Natural killer cell treated with Interleukin-12 subunit alpha and Interleukin-12 subunit beta and Interleukin-15 and Interleukin-18, amount 100 ng/mL, for 72 hours (primary cell): ENCODE measurements around the gene DLGAP1. TPM values are rescaled to one million over a fixed set of nuclear protein-coding genes. Genes with fewer than 3 reads are reported as not detected.
"Not testable (repeated sequence)": the region's sequence is repeated elsewhere in the genome, so short reads cannot be mapped to it uniquely, and the experiment has no call there.

Experiments used
- ATAC-seq, 2 donors: fragments of 150-1000 bp; cut with Tn5 transposase in 1 of 2; sonication (Bioruptor Pico), chemical (Tn5 transposase) in 1 of 2; 2 replicates each; pipeline ENCODE4 v1.10.0; 2021
- DNase-seq: peaks from one replicate; pipeline ENCODE4 v3.0.0; 2022; ENCODE audit warnings: low spot score
- H3K27ac Mint-ChIP-seq, 2 donors: 1 replicate in 1 of 2; 2 replicates in 1 of 2; pipeline ENCODE4 v1.8.0; 2022; ENCODE audit warnings: mixed read lengths in 2 of 2, mild to moderate bottlenecking in 1 of 2, moderate library complexity in 1 of 2
- H3K27me3 Mint-ChIP-seq, 2 donors: 1 replicate in 1 of 2; 2 replicates in 1 of 2; pipeline ENCODE4 v1.8.0; 2022; ENCODE audit warnings: mixed read lengths in 2 of 2
- H3K36me3 Mint-ChIP-seq: one replicate; pipeline ENCODE4 v1.8.0; 2022; ENCODE audit warnings: mixed read lengths
- H3K4me1 Mint-ChIP-seq, 2 donors: 1 replicate in 1 of 2; 2 replicates in 1 of 2; pipeline ENCODE4 v1.8.0; 2022; ENCODE audit warnings: low read depth in 2 of 2, mixed read lengths in 2 of 2, mild to moderate bottlenecking in 1 of 2
- H3K4me3 Mint-ChIP-seq: one replicate; pipeline ENCODE4 v1.8.0; 2022; ENCODE audit warnings: mixed read lengths
- H3K9me3 Mint-ChIP-seq: 2 replicates; pipeline ENCODE4 v1.8.0; 2022; ENCODE audit warnings: mixed read lengths
- total RNA-seq, 2 donors: library from RNA; stranded (reverse); gene quantifications; one replicate each; pipeline ENCODE4 v1.2.3, GENCODE V29; 2022

Gene DLGAP1
- total RNA-seq, 2 donors from 2014 or later: not detected

DNA sequence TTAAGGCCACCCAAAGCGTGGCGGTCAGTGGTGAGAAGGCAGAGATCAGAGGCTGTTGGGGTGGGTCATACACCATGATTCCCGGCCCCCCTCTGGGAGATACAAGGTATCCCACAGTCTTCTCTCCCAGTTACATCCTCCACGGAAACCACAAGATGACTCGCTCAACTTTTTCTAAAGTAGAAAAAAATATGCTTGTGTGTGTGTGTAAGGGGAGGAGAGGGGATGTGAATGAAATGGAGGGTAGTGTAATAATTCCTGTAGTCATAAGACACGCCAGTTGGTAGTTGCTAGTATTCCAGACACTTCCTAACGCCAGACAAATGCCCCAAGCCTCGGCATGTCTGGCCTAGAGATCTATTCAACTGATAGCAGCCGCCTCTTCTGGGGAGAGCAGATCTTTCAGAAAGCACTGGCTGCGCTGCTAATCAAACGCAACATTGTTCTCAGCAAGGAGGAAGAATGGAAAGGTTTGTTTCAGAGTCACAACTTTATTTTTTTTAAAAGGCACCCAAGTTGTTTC is 861.7 kb downstream of the DLGAP1 start:
- Mint-ChIP-seq H3K27me3 (no peaks in the 10 kb centered on the region), H3K4me1 (peaks cover 49 to 54% of the 10 kb centered on the region in 2 donors), H3K36me3 (no peaks in the 10 kb centered on the region), H3K27ac (peak overlapping the region; percentile 94 to 95), H3K9me3 (no peaks in the 10 kb centered on the region), H3K4me3 (peak overlapping the region; percentile 82)
- ATAC-seq (peak in 1 of 2 donors; percentile 1), DNase-seq (no peak)

DNA sequence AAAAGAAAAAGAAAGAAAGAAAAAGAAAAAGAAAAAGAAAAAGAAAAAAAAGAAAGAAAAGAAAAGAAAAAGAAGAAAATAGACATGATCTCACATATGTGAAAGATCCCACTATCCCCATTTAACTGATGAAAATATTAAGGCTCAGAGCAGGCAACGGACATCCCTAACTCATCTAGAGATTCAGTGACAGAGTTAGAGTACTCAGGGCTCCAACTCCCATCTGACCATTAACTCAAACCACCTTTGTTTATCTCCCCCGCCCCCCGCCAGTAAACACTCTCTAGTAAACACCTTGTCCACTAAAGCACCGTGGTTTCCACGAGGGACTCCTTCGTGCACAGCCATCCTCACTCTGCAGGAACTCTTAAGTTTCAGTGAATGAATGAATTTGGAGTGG is 862.2 kb downstream of the DLGAP1 start:
- DNase-seq: no peak
- Mint-ChIP-seq H3K27ac (peak overlapping the region; percentile 94 to 95), H3K27me3 (no peaks in the 10 kb centered on the region), H3K9me3 (no peaks in the 10 kb centered on the region), H3K4me1 (peaks cover 49 to 54% of the 10 kb centered on the region in 2 donors), H3K4me3 (peak overlapping the region; percentile 82), H3K36me3 (no peaks in the 10 kb centered on the region)
- ATAC-seq: no peak

DNA sequence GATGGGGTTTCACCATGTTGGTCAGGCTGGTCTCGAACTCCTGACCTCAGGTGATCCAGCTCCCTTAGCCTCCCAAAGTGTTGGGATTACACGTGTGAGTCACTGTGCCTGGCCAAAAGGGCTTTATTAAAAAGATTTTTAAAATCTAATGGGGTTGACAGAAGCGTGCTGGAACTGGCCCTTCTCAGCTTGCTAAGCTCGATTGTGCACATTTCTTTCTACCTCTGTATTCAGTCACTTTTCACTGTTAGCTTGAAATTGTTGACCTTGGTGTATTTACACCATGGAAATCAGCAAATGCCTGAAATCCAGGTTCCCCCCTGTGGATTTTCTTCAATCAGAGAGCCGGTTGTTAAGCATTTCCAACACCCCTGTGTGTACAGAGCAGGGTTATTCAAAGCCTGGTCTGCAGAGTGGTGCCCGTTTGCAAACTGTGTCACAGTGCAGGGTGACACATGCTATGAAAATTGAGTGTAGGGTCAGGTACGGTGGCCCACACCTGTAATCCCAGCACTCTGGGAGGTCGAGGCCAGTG is 864.9 kb downstream of the DLGAP1 start:
- Mint-ChIP-seq H3K4me1 (peaks cover 37 to 46% of the 10 kb centered on the region in 2 donors), H3K27me3 (no peaks in the 10 kb centered on the region), H3K27ac (no peak overlapping the region), H3K36me3 (no peaks in the 10 kb centered on the region), H3K9me3 (no peaks in the 10 kb centered on the region), H3K4me3 (no peak overlapping the region)
- DNase-seq (no peak), ATAC-seq (no peak)

DNA sequence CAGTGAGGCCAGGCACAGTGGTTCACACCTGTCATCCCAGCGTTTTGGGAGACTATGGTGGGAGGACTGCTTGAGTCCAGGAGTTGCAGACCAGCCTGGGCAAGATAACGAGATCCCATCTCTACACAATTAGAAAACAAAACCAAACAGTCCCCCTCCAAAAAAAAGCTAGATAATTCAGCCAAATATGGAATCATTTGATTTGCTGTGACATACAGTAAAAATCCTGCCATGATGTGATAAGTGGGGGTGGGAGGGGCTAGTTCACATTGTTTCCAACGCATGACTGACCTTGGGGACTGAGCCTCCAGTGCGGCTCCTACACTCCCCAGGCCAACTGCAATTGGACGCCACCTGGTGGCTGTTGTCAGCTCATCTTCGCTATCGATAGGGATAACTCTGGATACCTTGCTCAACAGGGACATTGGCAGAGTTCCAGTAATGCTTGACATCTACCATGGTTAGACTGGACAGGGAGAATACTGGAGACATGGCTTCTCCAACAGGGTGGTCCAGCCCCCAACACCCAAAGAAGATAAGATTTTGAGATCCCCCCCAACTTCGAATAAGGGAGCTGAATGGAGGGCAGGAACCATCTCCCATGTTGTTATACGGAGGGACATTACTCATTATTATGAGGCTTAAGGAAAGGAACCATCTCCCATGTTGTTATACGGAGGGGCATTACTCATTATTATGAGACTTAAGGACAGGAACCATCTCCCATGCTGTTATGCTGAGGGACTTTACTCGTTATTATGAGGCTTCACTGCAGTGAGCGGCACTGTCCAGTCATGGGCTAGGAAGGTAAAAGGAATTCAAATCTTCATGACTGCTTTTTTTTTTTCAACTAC is 869.2 kb downstream of the DLGAP1 start:
- no peaks in the 10 kb centered on the region for H3K36me3 Mint-ChIP-seq
- H3K27ac Mint-ChIP-seq: peak overlapping the region; percentile 3 to 58
- DNase-seq (peak; percentile 79), ATAC-seq (peak; percentile 78 to 85)
- no peaks in the 10 kb centered on the region for H3K27me3 Mint-ChIP-seq
- H3K4me1 Mint-ChIP-seq: peaks cover 15 to 24% of the 10 kb centered on the region in 2 donors
- no peak overlapping the region for H3K4me3 Mint-ChIP-seq
- no peaks in the 10 kb centered on the region for H3K9me3 Mint-ChIP-seq

DNA sequence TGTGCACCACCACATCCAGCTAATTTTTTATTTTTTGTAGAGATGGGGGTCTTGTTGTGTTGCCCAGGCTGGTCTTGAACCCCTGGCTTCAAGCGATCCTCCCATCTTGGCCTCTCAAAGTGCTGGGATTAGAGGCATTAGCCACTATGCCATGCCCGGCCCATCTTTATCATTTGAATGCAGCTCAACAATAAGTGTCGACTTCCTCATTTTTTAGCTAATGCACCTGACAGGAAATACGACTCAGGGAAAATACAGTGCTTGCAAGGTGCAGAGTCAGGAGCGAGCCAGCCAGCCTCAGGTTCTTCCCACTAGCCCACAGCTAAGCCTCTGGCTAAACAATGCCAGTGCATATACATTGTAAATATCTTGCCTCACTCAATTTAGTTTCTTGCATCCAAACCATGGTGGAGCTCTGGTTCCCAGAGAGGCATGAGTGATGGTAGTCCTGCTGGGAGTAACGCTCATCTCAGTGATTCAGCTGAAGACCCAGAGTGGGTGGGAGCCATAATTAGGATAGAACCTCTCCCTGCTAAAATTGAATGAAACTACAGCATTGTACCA is 870.1 kb downstream of the DLGAP1 start:
- Mint-ChIP-seq H3K36me3 (no peaks in the 10 kb centered on the region), H3K9me3 (no peaks in the 10 kb centered on the region), H3K27me3 (no peaks in the 10 kb centered on the region), H3K4me1 (peaks cover 15 to 24% of the 10 kb centered on the region in 2 donors), H3K27ac (peak overlapping the region; percentile 3 to 33), H3K4me3 (no peak overlapping the region)
- ATAC-seq: no peak
- DNase-seq: no peak

DNA sequence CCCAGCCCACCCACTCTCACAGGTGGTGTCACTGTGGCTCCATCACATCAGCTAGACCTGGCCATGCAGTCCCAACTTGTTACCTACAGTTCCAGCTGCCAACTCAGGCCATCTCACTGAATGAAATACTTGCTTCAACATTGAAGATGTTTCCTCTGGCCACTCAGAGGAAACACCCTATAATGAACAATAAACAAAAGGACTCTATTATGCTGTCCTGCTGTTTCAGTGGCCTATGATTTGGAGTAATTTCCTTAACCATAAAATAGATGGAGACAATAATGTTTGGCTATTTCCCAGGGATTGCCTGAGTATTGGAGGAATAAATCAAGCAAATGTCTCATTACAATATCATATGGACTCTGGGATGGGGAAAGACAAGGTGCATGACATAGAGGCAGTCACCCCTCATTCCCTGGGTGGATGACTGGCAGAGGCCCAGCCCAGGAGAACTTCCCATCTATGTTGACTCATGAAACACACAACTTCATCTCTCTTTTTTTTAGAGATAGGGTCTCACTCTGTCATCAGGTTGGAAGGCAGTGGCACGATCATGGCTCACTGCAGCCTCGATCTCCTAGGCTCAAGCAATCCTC is 870.7 kb downstream of the DLGAP1 start:
- Mint-ChIP-seq H3K9me3 (no peaks in the 10 kb centered on the region), H3K4me3 (no peak overlapping the region), H3K36me3 (no peaks in the 10 kb centered on the region), H3K4me1 (peaks cover 15 to 24% of the 10 kb centered on the region in 2 donors), H3K27me3 (no peaks in the 10 kb centered on the region), H3K27ac (no peak overlapping the region)
- DNase-seq (no peak), ATAC-seq (no peak)

DNA sequence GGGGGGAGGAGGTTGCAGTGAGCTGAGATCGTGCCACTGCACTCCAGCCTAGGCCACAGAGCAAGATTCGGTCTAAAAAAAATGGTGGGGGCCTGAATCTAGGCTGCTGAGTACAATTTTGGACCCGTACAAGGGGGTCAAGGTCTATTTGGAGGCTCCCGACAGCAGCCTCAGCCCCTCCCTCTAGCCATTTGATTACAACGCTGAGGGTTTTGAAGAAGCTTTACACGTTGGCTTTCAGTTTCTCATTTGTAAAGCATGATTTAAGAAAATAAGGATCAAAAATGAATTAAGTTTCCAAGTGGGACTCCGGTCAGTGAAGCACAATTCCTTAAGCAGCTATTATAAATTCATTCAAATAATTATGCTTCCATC is 871.2 kb downstream of the DLGAP1 start:
- H3K27ac Mint-ChIP-seq: peak overlapping the region in 1 of 2 donors; percentile 31
- H3K4me3 Mint-ChIP-seq: no peak overlapping the region

DNA sequence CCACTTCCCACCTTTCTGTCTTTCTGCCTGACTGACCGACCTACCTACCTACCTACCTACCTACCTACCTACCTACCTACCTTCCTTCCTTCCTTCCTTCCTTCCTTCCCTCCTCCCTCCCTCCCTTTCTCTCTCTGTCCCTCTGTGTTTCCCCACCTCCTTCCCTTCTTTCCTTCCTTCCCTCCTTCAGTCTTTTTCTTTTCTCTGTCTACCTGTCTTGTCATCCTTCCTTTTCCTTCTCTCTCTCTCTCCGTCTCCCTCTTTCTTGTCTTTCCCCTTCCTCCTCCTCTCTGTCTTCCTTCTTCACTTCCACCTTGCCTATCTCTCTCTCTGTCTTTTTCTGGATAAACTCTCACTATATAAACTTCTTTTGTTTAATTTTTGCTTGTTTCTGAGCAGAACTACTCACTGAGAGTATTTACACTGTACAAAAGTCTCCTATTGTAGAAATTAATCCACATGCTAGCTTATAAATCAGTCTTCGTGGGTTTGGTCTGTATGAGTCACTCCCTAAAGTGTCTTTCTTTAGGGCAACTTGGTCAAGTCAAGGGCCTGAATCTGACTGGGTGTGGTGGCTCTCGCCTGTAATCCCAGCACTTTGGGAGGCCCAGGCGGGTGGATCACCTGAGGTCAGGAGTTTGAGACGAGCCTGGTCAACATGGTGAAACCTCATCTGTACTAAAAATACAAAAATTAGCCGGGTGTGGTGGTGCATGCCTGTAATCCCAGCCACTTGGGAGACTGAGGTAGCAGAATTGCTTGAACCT is 871.8 kb downstream of the DLGAP1 start:
- peaks cover 15 to 24% of the 10 kb centered on the region in 2 donors for H3K4me1 Mint-ChIP-seq
- peak overlapping the region in 1 of 2 donors; percentile 31 for H3K27ac Mint-ChIP-seq
- not testable (repeated sequence) for ATAC-seq, H3K9me3 Mint-ChIP-seq, DNase-seq, H3K4me3 Mint-ChIP-seq, H3K27me3 Mint-ChIP-seq, H3K36me3 Mint-ChIP-seq

More for the DNA sequence above, 871.2 kb downstream of the DLGAP1 start:
- no peak for ATAC-seq
- Mint-ChIP-seq H3K27me3 (no peaks in the 10 kb centered on the region), H3K4me1 (peaks cover 15 to 24% of the 10 kb centered on the region in 2 donors), H3K9me3 (no peaks in the 10 kb centered on the region), H3K36me3 (no peaks in the 10 kb centered on the region)
- no peak for DNase-seq

DNA sequence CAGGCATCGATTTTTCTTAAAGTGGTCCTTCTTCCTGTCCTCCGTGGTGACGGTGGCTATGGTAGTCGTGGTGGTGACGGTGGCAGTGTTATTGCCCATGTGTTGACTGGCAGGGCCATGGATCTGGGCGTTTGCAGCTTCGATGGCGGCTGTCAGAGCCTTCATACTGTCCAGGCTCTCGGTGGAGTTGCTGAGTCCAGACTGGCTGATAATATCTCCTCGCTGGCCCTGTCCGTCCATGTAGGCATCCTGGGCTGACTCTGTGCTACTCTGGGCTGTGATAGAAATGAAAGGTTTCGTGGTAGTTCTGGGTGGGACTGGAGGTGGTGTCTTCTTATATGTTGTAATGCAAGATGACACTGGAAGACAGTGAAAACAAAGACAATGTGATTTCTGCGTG is 873.2 kb downstream of the DLGAP1 start:
- peaks cover 14 to 22% of the 10 kb centered on the region in 2 donors for H3K4me1 Mint-ChIP-seq
- no peaks in the 10 kb centered on the region for H3K9me3 Mint-ChIP-seq
- ATAC-seq (no peak), DNase-seq (no peak)
- no peaks in the 10 kb centered on the region for H3K36me3 Mint-ChIP-seq
- H3K4me3 Mint-ChIP-seq: no peak overlapping the region
- peaks cover 0 to 3% of the 10 kb centered on the region in 2 donors for H3K27me3 Mint-ChIP-seq
- peak overlapping the region in 1 of 2 donors; percentile 22 for H3K27ac Mint-ChIP-seq

DNA sequence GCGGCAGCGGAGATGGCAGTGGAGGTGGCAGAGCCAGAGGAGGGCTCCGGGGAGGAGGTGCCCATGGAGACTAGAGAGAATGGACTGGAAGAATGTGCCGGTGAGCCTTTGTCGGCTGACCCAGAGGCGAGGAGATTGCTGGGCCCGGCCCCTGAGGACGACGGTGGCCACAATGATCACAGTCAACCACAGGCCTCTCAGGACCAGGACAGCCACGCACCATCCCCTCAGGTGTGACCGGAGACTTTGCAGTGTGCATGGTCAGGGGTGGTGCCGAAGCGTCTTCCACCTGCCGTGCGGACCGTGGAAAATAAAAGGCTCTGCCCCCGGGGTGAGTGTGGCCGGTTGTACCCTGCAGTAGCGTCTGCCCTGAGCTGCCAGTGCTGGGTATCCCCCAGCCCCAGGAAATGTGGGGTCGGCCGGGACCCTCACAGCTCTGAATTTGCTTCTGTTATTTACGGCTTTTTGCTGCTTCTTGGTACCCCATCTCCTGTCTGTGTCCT is 874.5 kb downstream of the DLGAP1 start:
- not testable (repeated sequence) for H3K27ac Mint-ChIP-seq, H3K4me3 Mint-ChIP-seq, H3K36me3 Mint-ChIP-seq, H3K4me1 Mint-ChIP-seq, H3K9me3 Mint-ChIP-seq, DNase-seq, H3K27me3 Mint-ChIP-seq
- peak in 1 of 2 donors; percentile 20 for ATAC-seq

DNA sequence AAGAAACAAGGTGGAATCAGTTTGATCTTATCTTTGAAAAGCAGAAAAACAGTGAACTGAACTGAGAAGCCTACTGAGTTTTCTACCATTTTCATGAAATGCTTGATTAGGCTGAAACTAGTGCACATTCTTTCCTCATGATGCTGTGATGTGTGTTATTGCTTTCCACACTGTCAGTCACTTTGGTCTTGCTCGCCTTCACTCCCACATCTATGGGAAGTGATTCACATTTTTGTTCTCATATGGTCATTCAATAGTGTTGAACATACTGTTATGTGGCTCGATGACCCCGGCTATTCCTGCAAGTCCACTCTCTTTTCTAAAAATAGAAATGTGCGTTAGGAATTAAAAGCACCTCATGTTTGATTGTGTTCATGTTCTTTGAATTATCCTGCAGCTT is 875.4 kb downstream of the DLGAP1 start:
- peaks cover 0 to 7% of the 10 kb centered on the region in 2 donors for H3K4me1 Mint-ChIP-seq
- no peak overlapping the region for H3K4me3 Mint-ChIP-seq
- ATAC-seq: no peak
- H3K27me3 Mint-ChIP-seq: peaks cover 0 to 3% of the 10 kb centered on the region in 2 donors
- no peak for DNase-seq
- H3K36me3 Mint-ChIP-seq: no peaks in the 10 kb centered on the region
- H3K9me3 Mint-ChIP-seq: no peaks in the 10 kb centered on the region
- no peak overlapping the region for H3K27ac Mint-ChIP-seq

DNA sequence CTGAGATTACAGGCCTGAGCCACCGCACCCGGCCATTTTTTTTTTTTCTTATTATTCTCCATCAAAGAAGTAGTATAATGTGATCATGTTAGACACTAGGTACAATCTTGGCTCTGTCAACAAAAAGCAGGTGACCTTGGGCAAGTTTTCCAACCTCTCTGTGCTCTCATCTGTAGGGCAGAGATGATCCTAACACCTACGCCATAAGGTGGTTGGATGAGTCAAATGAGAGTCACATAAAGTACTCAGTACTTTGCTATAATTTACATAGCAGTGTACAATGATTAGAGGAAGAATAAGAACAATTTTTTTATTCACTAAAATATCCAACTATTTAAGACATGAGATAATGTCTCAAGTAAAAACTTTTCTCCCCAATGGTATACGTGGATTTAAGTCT is 876.5 kb downstream of the DLGAP1 start:
- Mint-ChIP-seq H3K4me3 (no peak overlapping the region), H3K27me3 (peaks cover 0 to 6% of the 10 kb centered on the region in 2 donors), H3K36me3 (no peaks in the 10 kb centered on the region), H3K4me1 (peaks cover 0 to 7% of the 10 kb centered on the region in 2 donors), H3K27ac (no peak overlapping the region), H3K9me3 (no peaks in the 10 kb centered on the region)
- DNase-seq: no peak
- ATAC-seq: no peak

DNA sequence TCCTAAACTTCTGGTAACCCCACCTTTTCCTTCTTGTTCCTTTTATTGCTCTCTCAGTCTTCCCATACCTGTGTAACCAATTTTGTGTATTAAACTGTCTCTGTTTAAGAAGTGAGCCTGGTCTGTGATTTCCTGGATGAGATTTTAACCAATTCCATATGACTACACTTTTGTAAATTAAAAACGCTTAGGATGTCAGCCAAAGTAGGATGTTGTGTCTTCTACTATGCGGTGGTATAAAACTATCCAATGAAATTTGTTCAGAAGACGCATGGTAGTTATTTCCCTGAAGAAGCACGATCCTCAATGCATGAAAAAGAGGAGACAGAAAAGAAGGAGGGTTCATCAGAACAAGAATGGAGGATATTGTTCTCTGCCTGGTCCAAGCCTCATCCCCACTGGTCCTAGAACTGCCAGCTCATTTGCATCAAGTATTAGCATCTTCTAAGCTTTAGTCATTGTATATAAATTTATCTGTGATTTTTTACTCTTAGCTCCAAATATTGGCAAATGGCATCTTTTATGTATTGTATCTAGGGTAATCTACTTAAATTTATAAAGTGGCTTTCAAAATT is 877.7 kb downstream of the DLGAP1 start:
- no peaks in the 10 kb centered on the region for H3K36me3 Mint-ChIP-seq
- no peak for DNase-seq

More for the DNA sequence above, 877.7 kb downstream of the DLGAP1 start:
- no peak overlapping the region for H3K4me3 Mint-ChIP-seq
- no peaks in the 10 kb centered on the region for H3K4me1 Mint-ChIP-seq
- peaks cover 0 to 6% of the 10 kb centered on the region in 2 donors for H3K27me3 Mint-ChIP-seq
- no peak for ATAC-seq
- no peak overlapping the region for H3K27ac Mint-ChIP-seq
- H3K9me3 Mint-ChIP-seq: no peaks in the 10 kb centered on the region
